ENCODE results near the gene OR10P1.
"Not testable (repeated sequence)": the region's sequence is repeated elsewhere in the genome, so short reads cannot be mapped to it uniquely, and the experiment has no call there.

Gene OR10P1

GRCh38 chr12:55647027-55647426 lies 10.3 kb downstream of the OR10P1 start:
- TF ChIP-seq EZH2 (IDR thresholded peaks at IDR 0.05; ENCODE audit: borderline replicate concordance, low read depth, low read length, severe bottlenecking) = no peak
- TF ChIP-seq, protein P1, sequence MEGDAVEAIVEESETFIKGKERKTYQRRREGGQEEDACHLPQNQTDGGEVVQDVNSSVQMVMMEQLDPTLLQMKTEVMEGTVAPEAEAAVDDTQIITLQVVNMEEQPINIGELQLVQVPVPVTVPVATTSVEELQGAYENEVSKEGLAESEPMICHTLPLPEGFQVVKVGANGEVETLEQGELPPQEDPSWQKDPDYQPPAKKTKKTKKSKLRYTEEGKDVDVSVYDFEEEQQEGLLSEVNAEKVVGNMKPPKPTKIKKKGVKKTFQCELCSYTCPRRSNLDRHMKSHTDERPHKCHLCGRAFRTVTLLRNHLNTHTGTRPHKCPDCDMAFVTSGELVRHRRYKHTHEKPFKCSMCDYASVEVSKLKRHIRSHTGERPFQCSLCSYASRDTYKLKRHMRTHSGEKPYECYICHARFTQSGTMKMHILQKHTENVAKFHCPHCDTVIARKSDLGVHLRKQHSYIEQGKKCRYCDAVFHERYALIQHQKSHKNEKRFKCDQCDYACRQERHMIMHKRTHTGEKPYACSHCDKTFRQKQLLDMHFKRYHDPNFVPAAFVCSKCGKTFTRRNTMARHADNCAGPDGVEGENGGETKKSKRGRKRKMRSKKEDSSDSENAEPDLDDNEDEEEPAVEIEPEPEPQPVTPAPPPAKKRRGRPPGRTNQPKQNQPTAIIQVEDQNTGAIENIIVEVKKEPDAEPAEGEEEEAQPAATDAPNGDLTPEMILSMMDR (IDR thresholded peaks at IDR 0.05; ENCODE audit: borderline replicate concordance, extremely low read depth, low read length, poor library complexity, severe bottlenecking) = no peak
- H3K4me3 ChIP-seq (ENCODE audit: low read depth in 1 of 2, low read length in 2 of 2) = no peak overlapping the region
- H2AFZ ChIP-seq (ENCODE audit: low read depth, low read length) = no peak overlapping the region
- no peaks in the 10 kb centered on the region for H3K79me2 ChIP-seq (ENCODE audit: insufficient read depth, low read length)
- no peaks in the 10 kb centered on the region for H3K27me3 ChIP-seq (ENCODE audit: insufficient read depth, low read length, poor library complexity)
- 0 out of 2 replicates have a peak, but pooled peaks cover 3% of the 10 kb centered on the region for H3K4me1 ChIP-seq (ENCODE audit: insufficient read depth, low read length)
- DNase-seq (no peak), ATAC-seq (ENCODE audit: insufficient read depth, low read depth) (no peak)
- H3K36me3 ChIP-seq (ENCODE audit: insufficient read depth, low read length) = no peaks in the 10 kb centered on the region
- no peak overlapping the region for H3K27ac ChIP-seq (ENCODE audit: low read length)
- no peak overlapping the region for H3K4me2 ChIP-seq (ENCODE audit: insufficient read depth, low read length)
- H3K9ac ChIP-seq (ENCODE audit: low read depth, low read length) = no peak overlapping the region
- no peaks in the 10 kb centered on the region for H4K20me1 ChIP-seq (ENCODE audit: insufficient read depth, low read length)
- peaks cover 2% of the 10 kb centered on the region for H3K9me3 ChIP-seq (ENCODE audit: insufficient read depth, low read length, severe bottlenecking)

- ATAC-seq (ENCODE audit: insufficient read depth, low read depth); H3K27ac ChIP-seq (ENCODE audit: low read length); H3K9me3 ChIP-seq (ENCODE audit: insufficient read depth, low read length, severe bottlenecking); H4K20me1 ChIP-seq (ENCODE audit: insufficient read depth, low read length); H2AFZ ChIP-seq (ENCODE audit: low read depth, low read length); H3K4me2 ChIP-seq (ENCODE audit: insufficient read depth, low read length); H3K9ac ChIP-seq (ENCODE audit: low read depth, low read length); H3K36me3 ChIP-seq (ENCODE audit: insufficient read depth, low read length); H3K4me1 ChIP-seq (ENCODE audit: insufficient read depth, low read length); DNase-seq; H3K79me2 ChIP-seq (ENCODE audit: insufficient read depth, low read length); H3K27me3 ChIP-seq (ENCODE audit: insufficient read depth, low read length, poor library complexity); H3K4me3 ChIP-seq (ENCODE audit: low read depth in 1 of 2, low read length in 2 of 2): not testable (repeated sequence)
Measured at GRCh38 chr12:55650620-55651298, 14.1 kb downstream of the OR10P1 start.

DNA sequence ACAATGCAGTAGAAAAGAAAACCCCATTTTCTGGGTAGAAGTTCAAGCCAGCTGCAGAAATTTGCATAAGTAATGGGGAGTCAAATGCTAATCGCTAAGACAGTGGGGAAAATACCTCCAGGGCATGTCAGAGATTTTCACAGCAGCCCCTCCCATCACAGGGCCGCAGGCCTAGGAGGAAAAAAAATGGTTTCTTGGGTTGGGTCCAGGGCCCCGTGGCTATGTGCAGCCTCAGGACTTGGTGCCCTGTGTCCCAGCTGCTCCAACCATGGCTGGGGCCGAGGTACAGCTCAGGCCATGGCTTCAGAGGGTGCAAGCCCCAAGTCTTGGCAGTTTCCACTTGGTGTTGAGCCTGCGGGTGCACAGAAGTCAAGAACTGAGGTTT lies 14.6 kb downstream of the OR10P1 start:
- Histone ChIP-seq H2AFZ (ENCODE audit: low read depth, low read length) (no peak overlapping the region), H3K4me2 (ENCODE audit: insufficient read depth, low read length) (no peak overlapping the region), H3K4me3 (ENCODE audit: low read depth in 1 of 2, low read length in 2 of 2) (no peak overlapping the region), H4K20me1 (ENCODE audit: insufficient read depth, low read length) (no peaks in the 10 kb centered on the region), H3K27me3 (ENCODE audit: insufficient read depth, low read length, poor library complexity) (no peaks in the 10 kb centered on the region), H3K79me2 (ENCODE audit: insufficient read depth, low read length) (no peaks in the 10 kb centered on the region), H3K27ac (ENCODE audit: low read length) (no peak overlapping the region), H3K9ac (ENCODE audit: low read depth, low read length) (no peak overlapping the region), H3K36me3 (ENCODE audit: insufficient read depth, low read length) (no peaks in the 10 kb centered on the region), H3K4me1 (ENCODE audit: insufficient read depth, low read length) (no peaks in the 10 kb centered on the region), H3K9me3 (ENCODE audit: insufficient read depth, low read length, severe bottlenecking) (peaks cover 2% of the 10 kb centered on the region)
- ATAC-seq (ENCODE audit: insufficient read depth, low read depth) = no peak
- DNase-seq = no peak
- no peak for TF ChIP-seq EZH2 (IDR thresholded peaks at IDR 0.05; ENCODE audit: borderline replicate concordance, low read depth, low read length, severe bottlenecking)
- TF ChIP-seq, protein P1 (IDR thresholded peaks at IDR 0.05; ENCODE audit: borderline replicate concordance, extremely low read depth, low read length, poor library complexity, severe bottlenecking) = no peak

DNA sequence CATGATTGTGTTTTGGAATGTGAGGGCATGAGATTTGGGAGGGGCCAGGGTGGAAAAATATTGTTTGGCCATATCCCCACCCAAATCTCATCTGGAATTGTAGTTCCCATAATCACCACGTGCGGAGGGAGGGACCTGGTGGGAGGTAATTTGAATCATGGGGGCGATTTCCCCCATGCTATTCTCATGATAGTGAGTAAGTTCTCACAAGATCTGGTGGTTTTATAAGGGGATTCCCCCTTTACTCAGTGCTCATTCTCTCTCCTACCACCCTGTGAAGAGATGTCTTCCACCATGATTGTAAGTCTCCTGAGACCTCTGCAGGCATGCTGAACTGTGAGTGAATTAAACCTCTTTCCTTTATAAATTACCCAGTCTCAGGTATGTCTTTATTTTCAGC lies 15.7 kb downstream of the OR10P1 start:
- ATAC-seq (ENCODE audit: insufficient read depth, low read depth) = no peak
- Histone ChIP-seq H3K4me3 (ENCODE audit: low read depth in 1 of 2, low read length in 2 of 2) (no peak overlapping the region), H3K9ac (ENCODE audit: low read depth, low read length) (no peak overlapping the region), H3K27me3 (ENCODE audit: insufficient read depth, low read length, poor library complexity) (no peaks in the 10 kb centered on the region), H3K9me3 (ENCODE audit: insufficient read depth, low read length, severe bottlenecking) (peaks cover 2% of the 10 kb centered on the region), H4K20me1 (ENCODE audit: insufficient read depth, low read length) (no peaks in the 10 kb centered on the region), H3K36me3 (ENCODE audit: insufficient read depth, low read length) (no peaks in the 10 kb centered on the region), H3K79me2 (ENCODE audit: insufficient read depth, low read length) (no peaks in the 10 kb centered on the region), H3K4me2 (ENCODE audit: insufficient read depth, low read length) (no peak overlapping the region), H3K27ac (ENCODE audit: low read length) (no peak overlapping the region), H3K4me1 (ENCODE audit: insufficient read depth, low read length) (no peaks in the 10 kb centered on the region), H2AFZ (ENCODE audit: low read depth, low read length) (no peak overlapping the region)
- no peak for DNase-seq
- TF ChIP-seq, protein P1 (IDR thresholded peaks at IDR 0.05; ENCODE audit: borderline replicate concordance, extremely low read depth, low read length, poor library complexity, severe bottlenecking) = no peak
- TF ChIP-seq EZH2 (IDR thresholded peaks at IDR 0.05; ENCODE audit: borderline replicate concordance, low read depth, low read length, severe bottlenecking) = no peak
